HG02642 (cell line): ENCODE data around the gene FAM184B.
A peak's percentile ranks its signal among the peaks of the same experiment; 100 is the strongest.

ENCODE experiments used
- ATAC-seq: cut with Tn5 transposase; IDR thresholded peaks from one replicate; pipeline ENCODE4 v1.9.1; 2021; ENCODE audit warnings: mild to moderate bottlenecking; ENCODE audit not compliant: unreplicated experiment, poor library complexity

FAM184B gene

DNA sequence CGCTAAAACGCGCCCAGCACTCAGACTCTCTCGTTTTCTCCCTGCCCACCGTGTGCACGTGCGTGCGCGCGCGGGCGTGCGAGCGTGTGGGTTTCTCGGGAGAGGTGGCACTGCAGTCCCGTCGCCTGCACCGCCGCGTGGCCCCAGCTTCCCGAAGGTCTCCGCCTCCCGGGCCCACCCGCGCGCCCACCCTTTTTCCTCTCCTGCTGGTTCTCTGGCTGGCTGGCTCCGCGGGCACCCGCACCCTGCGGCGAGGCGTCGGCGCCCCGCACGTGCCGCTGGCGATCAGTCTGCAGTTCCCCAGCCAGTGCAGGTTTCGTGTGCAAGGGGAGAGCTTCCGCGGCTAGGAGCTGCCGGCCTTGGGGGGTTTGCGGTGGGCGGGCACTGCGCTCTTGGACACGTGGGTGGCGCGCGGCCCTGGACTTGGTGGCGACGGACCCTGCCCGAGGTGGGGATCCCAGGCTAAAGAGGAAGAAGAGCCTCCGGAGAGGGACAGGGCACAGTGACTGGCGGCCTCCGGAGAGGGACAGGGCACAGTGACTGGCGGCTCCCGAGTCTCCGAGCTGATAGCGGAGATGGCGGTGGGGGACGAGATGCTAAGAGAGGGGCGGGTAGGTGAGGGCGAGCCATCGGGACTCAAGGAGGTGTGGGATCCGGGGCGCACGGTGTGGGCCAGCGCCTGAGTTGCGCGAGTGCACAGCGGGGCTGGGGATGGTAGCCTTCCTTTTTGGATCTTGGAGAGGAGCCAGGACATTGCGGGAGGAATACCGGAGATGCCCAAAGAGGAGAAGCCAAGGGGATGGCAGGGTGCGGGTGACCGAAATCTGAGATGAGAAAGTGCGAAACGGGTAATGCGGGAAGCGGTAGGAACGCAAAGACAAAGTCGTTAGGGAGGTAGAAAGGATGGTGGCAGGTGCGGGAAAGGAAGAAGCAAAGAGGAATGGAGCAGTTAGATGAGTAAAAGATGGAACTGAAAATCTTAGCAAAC lies at the start of gene FAM184B:
Gene FAM184B, minus strand, starts transcription at position 322 of the 988 bp plus-strand sequence. CDS start 322 bp downstream, outside the sequence.
- no peak for ATAC-seq

- no peak for ATAC-seq
Observed at GRCh38 chr4:17823871-17824669, 42.6 kb upstream of the FAM184B start.

DNA sequence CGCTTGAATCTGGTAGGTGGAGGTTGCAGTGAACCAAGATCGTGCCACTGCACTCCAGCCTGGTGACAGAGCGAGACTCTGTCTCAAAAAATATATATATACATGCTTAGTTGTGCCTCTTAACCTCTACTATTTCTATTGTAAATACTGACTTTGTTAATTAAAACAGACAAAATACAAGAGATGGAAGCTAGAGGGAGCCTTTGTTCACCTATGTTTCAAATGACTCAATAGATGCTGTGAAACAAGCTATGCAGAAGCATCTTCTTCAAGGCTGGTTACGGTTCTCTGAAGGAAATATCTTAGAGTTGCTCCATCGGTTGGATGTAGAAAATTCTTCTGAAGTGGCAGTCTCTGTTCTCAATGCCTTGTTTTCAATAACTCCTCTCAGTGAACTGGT lies 35.6 kb upstream of the FAM184B start:
- ATAC-seq = peak; percentile 88

DNA sequence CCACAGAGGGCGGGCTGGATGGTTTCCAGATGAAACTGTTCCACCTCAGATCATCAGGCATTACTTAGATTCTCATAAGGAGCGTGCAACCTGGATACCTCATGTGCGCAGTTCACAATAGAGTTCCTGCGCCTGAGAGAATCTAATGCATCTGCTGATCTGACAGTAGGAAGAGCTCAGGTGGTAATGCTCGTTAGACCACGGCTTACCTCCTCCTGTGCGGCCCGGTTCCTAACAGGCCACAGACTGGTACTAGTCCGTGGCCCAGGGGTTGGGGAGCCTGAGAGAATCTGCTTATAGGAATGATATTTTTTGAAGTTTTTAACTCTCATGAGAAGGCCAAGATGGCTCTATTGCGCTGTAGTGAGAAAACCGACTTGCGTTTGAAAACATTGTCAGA lies 34.7 kb upstream of the FAM184B start:
- ATAC-seq = no peak

DNA sequence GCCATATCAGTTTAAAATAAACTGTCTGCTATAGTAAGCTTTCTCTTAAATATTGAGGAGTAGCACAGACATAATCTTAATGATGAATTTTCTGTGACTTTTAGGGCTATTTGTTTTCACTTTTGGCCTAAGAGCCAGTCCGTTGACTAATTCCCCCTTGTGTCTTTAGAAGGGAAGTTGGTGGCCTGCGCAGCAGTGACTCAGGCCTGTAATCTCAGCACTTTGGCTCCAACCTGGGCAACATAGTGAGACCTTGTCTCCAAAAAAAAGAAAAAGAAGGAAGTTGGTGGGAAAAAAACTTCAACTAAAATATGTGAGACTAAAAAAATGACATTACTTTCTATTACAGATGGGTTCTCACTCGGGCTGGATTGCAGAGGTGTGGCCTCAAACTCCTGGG lies 32.7 kb upstream of the FAM184B start:
- no peak for ATAC-seq

DNA sequence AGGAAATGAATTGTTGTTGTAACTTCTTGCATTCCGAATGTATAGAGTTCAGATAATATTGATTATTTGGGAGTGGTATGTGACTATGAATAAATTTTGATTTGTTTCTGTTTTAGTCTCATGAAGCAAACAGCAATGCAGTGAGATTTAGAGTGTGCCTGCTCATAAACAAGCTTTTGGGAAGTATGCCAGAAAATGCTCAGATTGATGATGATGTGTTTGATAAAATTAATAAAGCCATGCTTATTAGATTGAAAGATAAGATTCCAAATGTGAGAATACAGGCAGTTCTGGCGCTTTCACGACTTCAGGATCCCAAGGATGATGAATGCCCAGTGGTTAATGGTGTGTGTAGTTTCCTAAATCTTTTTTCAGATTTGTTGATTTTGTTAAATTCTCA lies 31.4 kb upstream of the FAM184B start:
- no peak for ATAC-seq

DNA sequence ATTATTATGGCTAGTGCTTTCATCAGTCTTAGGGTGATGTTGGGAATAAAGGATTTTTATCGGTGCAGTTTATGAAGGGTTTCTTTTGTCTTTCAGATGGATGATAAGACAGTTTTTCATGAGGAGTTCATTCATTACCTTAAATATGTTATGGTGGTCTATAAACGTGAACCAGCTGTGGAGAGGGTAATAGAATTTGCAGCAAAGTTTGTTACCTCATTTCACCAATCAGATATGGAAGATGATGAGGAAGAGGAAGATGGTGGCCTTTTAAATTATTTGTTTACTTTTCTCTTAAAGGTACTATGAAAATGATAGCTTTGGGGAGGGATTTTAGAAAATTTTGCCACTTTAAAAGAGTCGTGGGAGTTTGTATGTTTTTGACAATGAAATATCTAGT lies 30.7 kb upstream of the FAM184B start:
- no peak for ATAC-seq

DNA sequence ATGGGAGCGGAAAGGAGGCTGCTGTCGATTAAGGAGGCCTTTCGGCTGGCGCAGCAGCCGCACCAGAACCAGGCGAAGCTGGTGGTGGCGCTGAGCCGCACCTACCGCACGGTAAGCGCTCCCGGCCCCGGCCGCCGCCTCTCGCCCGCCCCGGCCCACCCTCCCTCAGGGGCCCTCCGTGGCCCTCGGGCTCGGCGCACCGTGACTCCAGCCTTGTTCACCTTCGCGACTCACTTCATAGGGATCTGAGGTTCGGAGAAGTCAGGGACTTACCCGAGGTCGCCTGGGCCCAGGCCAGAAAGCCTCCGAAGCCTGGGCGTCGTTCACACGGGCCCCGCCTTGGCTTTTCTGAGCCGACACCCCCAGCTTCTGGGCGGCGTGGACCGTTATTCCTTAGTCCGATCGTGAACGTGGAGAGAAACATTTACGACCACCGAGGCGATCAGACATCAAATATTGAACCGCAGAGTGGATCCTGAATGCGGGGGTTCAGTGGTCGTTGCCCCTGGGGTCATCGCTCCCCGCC lies 29.7 kb upstream of the FAM184B start:
- ATAC-seq = peak; percentile 36

DNA sequence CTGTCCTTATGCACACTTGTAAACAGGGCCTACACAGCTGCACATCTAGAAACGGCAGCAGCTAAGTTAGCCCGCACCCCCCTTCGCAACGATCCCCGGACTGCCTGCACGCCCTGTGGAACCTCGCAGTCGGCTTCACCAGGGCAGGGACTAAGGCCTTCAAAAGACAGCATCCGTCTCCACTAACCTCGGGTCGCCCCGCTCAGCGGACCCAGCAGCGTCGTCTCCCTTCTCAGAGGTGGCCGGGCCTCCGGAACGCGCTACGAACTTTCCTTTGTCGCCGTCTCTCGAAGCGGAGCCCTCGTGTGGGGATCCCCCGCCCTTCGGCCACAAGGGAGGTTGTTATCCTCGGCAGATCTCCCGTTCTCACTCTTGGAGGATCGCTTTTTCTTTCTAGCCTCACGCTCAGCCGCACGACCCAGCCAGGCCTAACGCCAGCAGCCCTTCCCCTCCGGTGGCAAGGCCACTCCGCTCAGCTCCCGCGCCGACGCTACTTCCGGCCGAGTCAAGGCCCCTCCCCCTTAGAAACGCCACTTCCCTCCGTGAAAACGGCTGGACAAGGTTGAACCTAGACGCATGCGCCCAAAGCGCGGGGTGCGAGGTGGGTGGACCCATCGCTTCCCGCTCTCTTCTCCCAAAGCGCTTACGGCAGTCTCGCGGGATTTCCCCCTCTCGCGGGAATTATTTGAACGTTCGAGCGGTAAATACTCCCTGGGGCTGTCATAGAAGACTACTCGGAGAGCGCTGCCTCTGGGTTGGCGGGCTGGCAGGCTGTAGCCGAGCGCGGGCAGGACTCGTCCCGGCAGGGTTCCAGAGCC lies 29.0 kb upstream of the FAM184B start, which contains the start of the genes DCAF16 and NCAPG:
Gene DCAF16, minus strand, starts transcription at position 498 of the 818 bp plus-strand sequence. CDS start 6,616 bp downstream, outside the sequence.
Gene NCAPG, plus strand, starts transcription at position 720 of the 818 bp plus-strand sequence. CDS start 99 bp downstream, outside the sequence.
- ATAC-seq = peak; percentile 92

DNA sequence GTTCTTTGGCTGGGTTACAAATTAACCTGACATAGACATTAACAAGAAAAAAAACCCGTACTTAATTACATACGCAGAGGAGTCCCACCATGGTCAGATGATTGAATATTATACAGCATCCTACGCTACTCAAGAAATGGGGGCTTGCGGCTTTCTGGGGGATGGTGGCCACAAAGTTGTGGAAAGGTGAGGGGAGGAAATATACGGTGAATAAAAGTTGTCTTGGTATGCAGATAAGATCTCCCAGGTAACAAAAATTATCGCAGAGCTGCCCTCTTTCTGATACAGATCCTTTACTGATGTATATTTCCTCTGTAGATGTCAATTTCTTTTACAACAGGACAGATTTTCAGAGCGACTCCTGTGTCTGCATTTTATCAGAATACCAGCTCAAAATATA lies 28.2 kb upstream of the FAM184B start:
- ATAC-seq = no peak

GRCh38 chr4:17807446-17807845 lies 26.0 kb upstream of the FAM184B start:
- no peak for ATAC-seq

GRCh38 chr4:17805580-17806155 lies 24.2 kb upstream of the FAM184B start:
- no peak for ATAC-seq

GRCh38 chr4:17797808-17798207 lies 16.4 kb upstream of the FAM184B start:
- no peak for ATAC-seq

GRCh38 chr4:17794730-17795129 lies 13.3 kb upstream of the FAM184B start:
- ATAC-seq = no peak

GRCh38 chr4:17788956-17789355 lies 7.5 kb upstream of the FAM184B start:
- no peak for ATAC-seq

DNA sequence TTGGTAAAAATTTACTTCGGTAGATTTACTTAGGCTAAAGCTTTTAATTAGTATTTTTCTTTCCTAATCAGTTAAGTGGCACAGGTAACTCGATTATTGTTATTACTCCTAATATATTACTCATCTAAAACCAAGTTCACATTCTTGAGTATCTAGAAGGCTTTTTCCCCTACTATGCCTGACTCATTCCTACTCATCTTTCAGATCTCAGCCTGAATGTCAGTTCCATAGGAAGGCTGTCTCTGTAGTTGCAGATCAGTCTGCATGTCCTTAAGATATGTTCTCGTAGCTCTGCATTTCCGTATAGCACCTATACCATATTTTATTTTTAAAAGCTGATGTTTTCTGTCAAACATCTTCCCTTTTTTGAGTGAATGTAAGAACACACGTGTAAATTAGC lies 5.9 kb upstream of the FAM184B start:
- ATAC-seq = no peak

DNA sequence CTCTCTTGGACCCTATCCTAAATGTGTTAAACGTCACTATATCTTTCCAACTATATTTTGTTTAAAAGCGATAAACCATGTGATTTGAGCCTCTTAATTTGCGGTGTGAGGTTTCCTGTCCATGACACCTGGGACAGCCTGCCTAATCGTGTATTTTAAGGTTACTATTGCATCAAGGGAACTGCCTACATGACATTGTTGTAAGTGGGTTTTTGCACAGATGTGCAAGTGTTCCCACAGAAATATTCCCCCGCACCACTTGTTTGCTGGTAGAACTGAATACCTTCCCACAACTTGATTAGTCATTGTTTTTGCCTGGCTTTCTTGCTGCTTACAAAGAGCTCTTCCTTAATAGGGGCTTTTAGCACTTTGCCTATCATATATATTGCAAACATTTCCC lies 5.1 kb upstream of the FAM184B start:
- no peak for ATAC-seq

- ATAC-seq = no peak
Observed at GRCh38 chr4:17785858-17786257, 4.4 kb upstream of the FAM184B start.

- no peak for ATAC-seq
Observed at GRCh38 chr4:17780501-17781299, 721 bp downstream of the FAM184B start.
